ENCODE measurements around the gene PLEKHG7.
"Not testable (repeated sequence)": the region's sequence is repeated elsewhere in the genome, so short reads cannot be mapped to it uniquely, and the experiment has no call there.

The PLEKHG7 gene

GRCh38 chr12:92702754-92703679 lies at the start of gene PLEKHG7:
PLEKHG7 (plus strand) TSS chr12:92702989; CDS start chr12:92706632, 3,643 bp downstream.
- no peak for DNase-seq (ENCODE audit: low read depth in 3 of 3)

DNA sequence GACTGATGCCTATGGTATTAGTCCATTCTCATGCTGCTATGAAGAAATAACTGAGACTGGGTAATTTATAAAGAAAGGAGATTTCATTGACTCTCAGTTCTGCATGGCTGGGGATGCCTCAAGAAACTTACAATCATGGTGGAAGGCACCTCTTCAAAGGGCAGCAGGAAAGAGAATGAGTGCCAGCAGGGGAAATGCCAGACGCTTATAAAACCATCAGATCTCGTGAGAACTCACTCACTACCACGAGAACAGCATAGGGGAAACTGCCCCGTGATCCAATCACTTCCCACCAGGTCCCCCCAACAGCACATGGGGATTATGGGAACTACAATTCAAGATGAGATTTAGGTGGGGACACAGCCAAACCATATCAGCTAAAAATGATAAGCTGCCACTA lies 48.5 kb upstream of the PLEKHG7 start:
- not testable (repeated sequence) for DNase-seq (ENCODE audit: low read depth in 3 of 3)

- DNase-seq (ENCODE audit: low read depth in 3 of 3), result no peak
These were observed 47.9 kb upstream of the PLEKHG7 start for GRCh38 chr12:92654929-92655328.

- no peak for DNase-seq (ENCODE audit: low read depth in 3 of 3)
These were observed 45.9 kb upstream of the PLEKHG7 start for GRCh38 chr12:92656911-92657310.

- DNase-seq (ENCODE audit: low read depth in 3 of 3), result no peak
These were observed 45.0 kb upstream of the PLEKHG7 start for GRCh38 chr12:92657770-92658169.

- no peak for DNase-seq (ENCODE audit: low read depth in 3 of 3)
These were observed 44.2 kb upstream of the PLEKHG7 start for GRCh38 chr12:92658611-92659010.

GRCh38 chr12:92661269-92661668 lies 41.5 kb upstream of the PLEKHG7 start:
- DNase-seq (ENCODE audit: low read depth in 3 of 3), result no peak

- DNase-seq (ENCODE audit: low read depth in 3 of 3), result no peak
These were observed 37.3 kb upstream of the PLEKHG7 start for GRCh38 chr12:92665496-92665895.

GRCh38 chr12:92668739-92669138 lies 34.0 kb upstream of the PLEKHG7 start:
- DNase-seq (ENCODE audit: low read depth in 3 of 3), result no peak

DNA sequence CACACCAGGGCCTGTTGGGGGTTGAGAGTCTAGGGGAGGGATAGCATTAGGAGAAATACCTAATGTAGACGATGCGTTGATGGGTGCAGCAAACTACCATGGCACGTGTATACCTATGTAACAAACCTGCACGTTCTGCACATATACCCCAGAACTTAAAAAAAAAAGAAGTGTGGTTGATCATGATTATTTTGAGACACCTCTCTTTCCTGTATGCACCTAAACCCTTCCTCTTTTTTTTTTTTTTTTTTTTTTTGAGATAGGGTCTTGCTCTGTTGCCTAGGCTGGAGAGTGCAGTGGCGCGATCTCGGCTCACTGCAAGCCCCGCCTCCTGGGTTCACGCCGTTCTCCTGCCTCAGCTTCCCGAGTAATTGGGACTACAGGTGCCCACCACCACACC lies 31.3 kb upstream of the PLEKHG7 start:
- not testable (repeated sequence) for DNase-seq (ENCODE audit: low read depth in 3 of 3)

- DNase-seq (ENCODE audit: low read depth in 3 of 3), result no peak
These were observed 29.0 kb upstream of the PLEKHG7 start for GRCh38 chr12:92673756-92674155.

DNA sequence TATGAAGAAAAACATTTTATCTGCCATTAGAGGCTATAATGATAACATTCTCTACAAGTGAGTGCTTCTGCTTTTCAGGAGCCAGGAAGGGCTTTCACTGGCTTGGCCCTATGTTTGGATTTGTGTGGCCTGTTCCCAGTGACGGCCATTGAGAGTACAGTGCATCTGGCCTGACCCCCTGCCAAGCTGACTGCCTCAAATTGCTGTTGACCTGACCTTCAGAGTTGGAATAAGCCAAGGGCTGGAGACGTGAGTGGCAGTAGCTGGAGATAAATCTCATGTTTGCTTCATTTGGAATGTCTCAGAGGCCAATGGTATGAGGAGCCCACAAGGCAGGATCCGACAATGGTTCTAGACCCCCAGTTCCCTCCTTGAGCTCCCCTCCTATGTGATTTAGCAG lies 28.3 kb upstream of the PLEKHG7 start:
- DNase-seq (ENCODE audit: low read depth in 3 of 3), result no peak

DNA sequence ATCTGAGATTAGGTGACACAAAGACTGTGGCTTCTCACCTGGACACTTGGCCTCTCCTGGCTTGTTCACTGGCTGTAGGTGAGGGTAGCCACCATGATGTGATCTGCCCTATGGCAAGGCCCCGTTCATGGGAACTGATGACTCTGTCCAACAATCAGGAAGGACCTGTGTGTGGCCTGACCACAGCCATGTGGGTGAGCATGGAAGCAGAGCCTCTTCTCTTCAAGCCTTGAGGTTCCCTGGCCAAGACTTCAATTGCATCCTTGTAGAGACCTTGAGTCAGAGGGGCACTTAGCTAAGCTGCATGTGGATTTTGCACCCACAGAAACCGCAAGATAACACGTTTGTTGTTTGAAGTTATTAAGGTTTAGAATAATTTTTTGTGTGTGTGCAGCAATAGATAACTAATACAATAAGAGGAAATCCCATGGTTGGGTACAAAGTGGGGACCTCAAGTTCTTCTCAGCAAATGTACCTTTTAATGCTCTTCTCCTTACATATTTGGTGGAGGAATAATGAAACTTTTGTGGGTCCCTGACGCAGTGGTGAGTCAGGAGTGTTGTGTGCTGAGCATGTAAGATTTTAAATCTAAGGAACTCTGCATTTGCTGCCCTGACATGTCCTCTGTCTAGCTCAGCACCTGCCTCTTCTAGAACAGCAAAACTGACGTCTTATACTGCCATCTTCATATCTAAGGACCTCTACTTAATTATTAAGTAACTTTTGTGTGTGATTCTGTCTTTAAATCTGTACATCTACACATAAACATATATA lies 27.5 kb upstream of the PLEKHG7 start:
- no peak for DNase-seq (ENCODE audit: low read depth in 3 of 3)

- DNase-seq (ENCODE audit: low read depth in 3 of 3), result no peak
These were observed 26.1 kb upstream of the PLEKHG7 start for GRCh38 chr12:92676710-92677109.

- no peak for DNase-seq (ENCODE audit: low read depth in 3 of 3)
These were observed 12.2 kb upstream of the PLEKHG7 start for GRCh38 chr12:92690601-92691000.

DNA sequence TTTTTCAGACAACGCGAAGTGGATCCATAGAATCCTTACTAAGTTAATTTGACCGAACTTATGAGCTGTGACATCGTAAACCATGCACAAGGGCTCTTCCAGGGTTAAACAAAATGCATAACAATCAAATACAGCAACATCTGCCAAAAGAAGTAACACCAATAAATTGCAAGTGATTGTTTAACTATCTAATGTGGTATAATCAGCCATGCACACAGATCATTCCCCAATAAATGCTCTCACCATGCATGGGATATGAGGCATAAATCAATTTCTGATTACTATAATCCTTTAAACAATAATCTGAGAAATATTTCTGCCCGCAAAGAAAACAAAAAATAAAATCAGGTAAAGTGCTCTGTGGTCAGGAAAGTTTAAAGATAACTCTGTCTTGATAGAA lies 7.7 kb upstream of the PLEKHG7 start:
- DNase-seq (ENCODE audit: low read depth in 3 of 3), result no peak

- DNase-seq (ENCODE audit: low read depth in 3 of 3), result no peak
These were observed 7.2 kb upstream of the PLEKHG7 start for GRCh38 chr12:92695577-92695976.

DNA sequence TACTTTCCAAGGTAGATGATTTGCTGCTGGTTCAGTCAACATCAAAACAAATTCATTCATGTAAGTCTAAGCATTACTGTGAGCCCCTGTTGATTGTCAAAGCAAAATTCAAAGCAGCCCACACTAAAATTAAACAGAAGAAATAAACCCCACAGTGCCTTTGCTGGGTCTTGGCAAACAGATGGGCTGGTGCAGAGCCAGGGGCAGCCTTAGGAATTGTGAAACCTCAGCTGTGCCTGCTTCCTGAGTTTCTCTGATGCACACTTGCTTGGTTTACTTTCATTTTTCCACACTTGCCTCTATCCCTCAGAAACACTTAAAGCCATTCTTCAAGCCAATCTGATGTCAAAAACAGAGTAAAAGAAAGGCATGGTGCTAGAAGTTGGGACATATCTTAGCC lies 6.6 kb upstream of the PLEKHG7 start:
- DNase-seq (ENCODE audit: low read depth in 3 of 3), result no peak

DNA sequence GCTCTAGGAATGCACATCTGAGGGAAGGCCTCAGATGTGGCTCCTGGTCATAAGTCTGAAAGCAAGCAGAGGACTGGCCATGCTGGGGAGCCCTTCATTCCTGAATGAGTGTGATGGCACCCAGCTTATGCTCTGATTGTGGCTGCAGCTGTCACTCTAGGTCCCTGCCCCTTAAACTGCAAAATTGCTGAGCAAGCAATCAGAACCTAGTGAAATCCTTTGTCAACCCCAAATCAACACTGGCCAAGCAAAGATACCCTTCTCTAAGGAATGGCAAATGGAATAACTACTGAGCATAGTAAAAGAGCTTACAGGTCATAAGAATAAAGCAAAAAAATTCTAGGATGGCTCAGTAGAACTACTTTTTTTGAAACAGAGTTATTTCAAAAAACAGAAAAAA lies 4.3 kb upstream of the PLEKHG7 start:
- DNase-seq (ENCODE audit: low read depth in 3 of 3), result no peak

DNA sequence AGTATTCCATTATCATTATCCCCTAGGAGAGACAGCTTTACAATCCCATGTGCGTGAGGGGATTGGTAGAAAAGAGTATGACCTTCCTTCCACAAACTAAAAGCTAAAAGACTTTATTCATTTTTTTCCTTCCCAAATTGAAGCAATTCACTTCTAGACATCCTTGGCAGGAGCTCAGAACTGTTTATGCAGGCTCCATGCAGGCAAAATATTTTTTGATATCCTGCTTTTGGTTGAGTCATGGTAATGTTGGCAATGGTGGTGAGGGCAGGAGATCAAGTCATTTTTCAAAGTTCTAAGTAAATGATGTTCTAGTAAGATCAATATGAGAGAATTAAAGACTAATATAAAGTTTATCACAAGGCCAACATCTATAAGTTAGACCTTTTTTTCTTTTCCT lies 1.3 kb upstream of the PLEKHG7 start:
- DNase-seq (ENCODE audit: low read depth in 3 of 3), result no peak

DNA sequence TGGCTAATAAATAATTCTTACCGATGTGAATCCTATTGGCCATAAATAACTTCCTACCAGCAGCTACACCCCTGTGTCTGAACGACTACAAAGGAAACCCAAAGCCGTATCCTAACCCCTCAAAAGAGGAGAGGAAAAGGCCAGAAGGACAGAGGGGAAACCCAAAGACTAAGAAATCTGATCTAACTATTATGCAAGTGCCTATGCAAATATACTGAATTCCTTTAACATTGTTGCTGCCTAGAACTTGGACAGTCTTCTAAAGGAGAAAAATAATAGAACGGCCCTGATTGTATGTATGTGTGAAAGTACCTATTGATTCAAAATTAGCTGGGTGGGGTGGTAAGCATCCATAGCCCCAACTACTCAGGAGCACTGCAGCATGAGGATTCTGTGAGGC lies 997 bp downstream of the PLEKHG7 start:
- no peak for DNase-seq (ENCODE audit: low read depth in 3 of 3)

DNA sequence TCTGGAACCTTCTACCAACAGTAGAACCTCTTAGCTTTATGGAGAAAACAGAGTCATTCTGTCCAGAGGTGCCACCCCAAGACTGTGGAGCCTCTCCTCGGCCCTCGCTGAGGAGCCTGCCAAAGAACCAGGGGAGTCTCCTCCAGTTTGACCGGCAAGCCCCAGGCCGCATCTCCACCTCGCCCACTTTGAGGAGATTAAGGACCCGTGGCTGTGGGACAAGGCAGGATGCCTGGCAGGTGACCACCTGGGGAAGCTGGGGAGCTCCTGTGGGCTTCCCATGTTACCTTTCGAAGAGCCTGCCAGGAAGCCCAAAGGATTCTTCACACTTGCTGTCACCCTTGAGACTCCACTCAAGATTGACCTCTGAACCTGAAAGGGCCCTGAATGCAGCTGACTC lies 3.8 kb downstream of the PLEKHG7 start:
- DNase-seq (ENCODE audit: low read depth in 3 of 3), result no peak

GRCh38 chr12:92707926-92708325 lies 5.1 kb downstream of the PLEKHG7 start:
- no peak for DNase-seq (ENCODE audit: low read depth in 3 of 3)
